ENCODE results near the gene MVB12B. TPM values are rescaled to one million over a fixed set of nuclear protein-coding genes. Genes with fewer than 3 reads are reported as not detected.

MVB12B gene
- total RNA-seq, 6 experiments from 2014 or later, result 7.2 to 16.2 (median 9.1) TPM

GRCh38 chr9:126389992-126390391, 63.4 kb downstream of the MVB12B start:
- peaks cover 0 to 15% (median 7%) of the 10 kb centered on the region in 4 donors for H3K36me3 ChIP-seq
- 59% methylated on average over 2 of the region's 2 CpGs for WGBS (ENCODE audit: insufficient coverage, low coverage, low lambda C conversion rate, missing lambda C conversion rate)
- intact Hi-C loops (cut with DNase I), result loop anchor here in 1 of 2 donors (10.0 kb wide), 1 partner anchor 85 kb away; no protein-coding TSS in a partner anchor
- DNase-seq, result peak in 1 of 3 donors; percentile 27
- no peak for TF ChIP-seq POLR2A (IDR thresholded peaks at IDR 0.05)
- TF ChIP-seq CTCF (IDR thresholded peaks at IDR 0.05), result no peak
- no peak overlapping the region for H3K4me3 ChIP-seq
- peak overlapping the region in 1 of 3 donors; percentile 1 for H3K27ac ChIP-seq
- no peaks in the 10 kb centered on the region for H3K27me3 ChIP-seq
- no peaks in the 10 kb centered on the region for H3K9me3 ChIP-seq
- peaks cover 0 to 28% (median under 1%) of the 10 kb centered on the region in 4 donors for H3K4me1 ChIP-seq
- peak; percentile 13 to 42 (median 28) for ATAC-seq

GRCh38 chr9:126390923-126391322, 64.3 kb downstream of the MVB12B start:
- peaks cover 0 to 37% (median 5%) of the 10 kb centered on the region in 4 donors for H3K4me1 ChIP-seq
- H3K36me3 ChIP-seq, result peaks cover 0 to 15% (median 7%) of the 10 kb centered on the region in 4 donors
- no peak overlapping the region for H3K4me3 ChIP-seq
- ATAC-seq (peak in 2 of 4 donors; percentile 35 to 45), DNase-seq (peak in 1 of 3 donors; percentile 50)
- TF ChIP-seq CTCF (IDR thresholded peaks at IDR 0.05) (no peak), POLR2A (IDR thresholded peaks at IDR 0.05) (no peak)
- H3K27ac ChIP-seq, result no peak overlapping the region
- H3K9me3 ChIP-seq, result no peaks in the 10 kb centered on the region
- H3K27me3 ChIP-seq, result no peaks in the 10 kb centered on the region
- WGBS (ENCODE audit: insufficient coverage, low coverage, low lambda C conversion rate, missing lambda C conversion rate), result 57% methylated on average over 7 of the region's 9 CpGs
- intact Hi-C loops (cut with DNase I), result loop anchor here in 1 of 2 donors (10.0 kb wide), 1 partner anchor 86 kb away; no protein-coding TSS in a partner anchor

- intact Hi-C loops (cut with DNase I), result loop anchor here in 1 of 2 donors (10.0 kb wide), 1 partner anchor 87 kb away; no protein-coding TSS in a partner anchor
- peaks cover 0 to 18% (median 3%) of the 10 kb centered on the region in 4 donors for H3K36me3 ChIP-seq
- H3K4me3 ChIP-seq, result no peak overlapping the region
- no peak overlapping the region for H3K27ac ChIP-seq
- ATAC-seq, result peak in 2 of 4 donors; percentile 7 to 37
- TF ChIP-seq CTCF (IDR thresholded peaks at IDR 0.05) (no peak), POLR2A (IDR thresholded peaks at IDR 0.05) (no peak)
- H3K9me3 ChIP-seq, result no peaks in the 10 kb centered on the region
- peaks cover 0 to 40% (median 8%) of the 10 kb centered on the region in 4 donors for H3K4me1 ChIP-seq
- H3K27me3 ChIP-seq, result no peaks in the 10 kb centered on the region
- peak in 1 of 3 donors; percentile 51 for DNase-seq
- 69% methylated on average over 17 of the region's 24 CpGs for WGBS (ENCODE audit: insufficient coverage, low coverage, low lambda C conversion rate, missing lambda C conversion rate)
Measured at GRCh38 chr9:126391713-126392661, 65.4 kb downstream of the MVB12B start.

GRCh38 chr9:126392662-126393371, 66.2 kb downstream of the MVB12B start:
- WGBS (ENCODE audit: insufficient coverage, low coverage, low lambda C conversion rate, missing lambda C conversion rate), result 77% methylated on average over 3 of the region's 9 CpGs
- TF ChIP-seq POLR2A (IDR thresholded peaks at IDR 0.05) (no peak), CTCF (IDR thresholded peaks at IDR 0.05) (no peak)
- Histone ChIP-seq H3K4me3 (no peak overlapping the region), H3K27me3 (no peaks in the 10 kb centered on the region), H3K27ac (no peak overlapping the region), H3K9me3 (no peaks in the 10 kb centered on the region), H3K36me3 (peaks cover 0 to 15% (median under 1%) of the 10 kb centered on the region in 4 donors), H3K4me1 (peaks cover 0 to 40% (median 8%) of the 10 kb centered on the region in 4 donors)
- DNase-seq, result peak in 1 of 3 donors; percentile 40
- intact Hi-C loops (cut with DNase I), result loop anchor here in 1 of 2 donors (10.0 kb wide), 1 partner anchor 88 kb away; no protein-coding TSS in a partner anchor
- peak in 3 of 4 donors; percentile 8 to 14 (median 14) for ATAC-seq
